WERI-Rb-1 (cell line): Measurements from ENCODE around the gene SATB2.

Source experiments
- DNase-seq: peaks from one replicate; pipeline ENCODE4 v3.0.0-alpha.2; 2020
- H3K27ac ChIP-seq: fragments of 250-450 bp; sonication (Bioruptor Pico); 2 replicates; pipeline ENCODE4 v1.5.1; 2020; ENCODE audit warnings: mild to moderate bottlenecking, moderate library complexity
- H3K27me3 ChIP-seq: fragments of 250-450 bp; sonication (Bioruptor Pico); 2 replicates; pipeline ENCODE4 v1.5.1; 2021; ENCODE audit warnings: mild to moderate bottlenecking, low read depth, moderate library complexity; ENCODE audit not compliant: insufficient read depth, severe bottlenecking
- H3K36me3 ChIP-seq: fragments of 250-450 bp; sonication (Bioruptor Pico); 2 replicates; pipeline ENCODE4 v1.5.1; 2020; ENCODE audit warnings: mild to moderate bottlenecking, moderate library complexity
- H3K4me3 ChIP-seq: 2 replicates; pipeline ENCODE4 v1.5.1; 2011; ENCODE audit warnings: low read depth, mild to moderate bottlenecking, control low read depth, low read length
- H3K9me3 ChIP-seq: fragments of 250-450 bp; sonication (Bioruptor Pico); 2 replicates; pipeline ENCODE4 v1.5.1; 2021; ENCODE audit warnings: mild to moderate bottlenecking, moderate library complexity; ENCODE audit not compliant: severe bottlenecking
- CTCF ChIP-seq: IDR thresholded peaks from 2 replicates; pipeline ENCODE4 v1.5.1; 2011; ENCODE audit warnings: low read depth, mild to moderate bottlenecking, control low read depth, inconsistent platforms, low read length

SATB2 gene

GRCh38 chr2:199442173-199442572 lies 15.6 kb downstream of the SATB2 start:
- no peak for DNase-seq
- no peak overlapping the region for H3K27ac ChIP-seq
- TF ChIP-seq CTCF = no peak
- peaks cover 3% of the 10 kb centered on the region; the same call in 1 of the 2 replicates for H3K36me3 ChIP-seq
- no peaks in the 10 kb centered on the region for H3K9me3 ChIP-seq
- H3K27me3 ChIP-seq = no peaks in the 10 kb centered on the region
- H3K4me3 ChIP-seq = no peak overlapping the region

DNA sequence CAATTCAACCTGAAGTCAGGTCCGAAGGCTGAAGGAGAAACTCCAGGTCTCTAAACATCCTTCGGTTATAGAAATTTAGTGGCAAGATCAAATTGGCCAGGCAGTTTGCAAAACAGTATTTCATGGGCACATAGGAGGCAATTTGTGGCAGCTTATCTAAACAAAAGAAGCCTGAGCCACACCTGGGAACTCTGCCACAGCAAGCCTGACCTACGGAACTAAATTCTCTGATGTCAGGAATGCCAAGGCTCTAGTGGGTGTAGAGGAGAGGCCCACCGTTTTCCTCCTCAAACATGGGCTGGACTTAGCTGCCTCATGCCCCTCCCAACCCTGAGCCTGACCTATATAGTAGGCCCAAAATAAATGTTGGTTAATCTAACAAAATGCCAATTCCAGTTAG lies 16.0 kb downstream of the SATB2 start:
- no peak overlapping the region for H3K27ac ChIP-seq
- no peak for DNase-seq
- TF ChIP-seq CTCF = no peak
- no peak overlapping the region for H3K4me3 ChIP-seq
- no peaks in the 10 kb centered on the region for H3K9me3 ChIP-seq
- peaks cover 4% of the 10 kb centered on the region; the same call in 1 of the 2 replicates for H3K36me3 ChIP-seq
- no peaks in the 10 kb centered on the region for H3K27me3 ChIP-seq

DNA sequence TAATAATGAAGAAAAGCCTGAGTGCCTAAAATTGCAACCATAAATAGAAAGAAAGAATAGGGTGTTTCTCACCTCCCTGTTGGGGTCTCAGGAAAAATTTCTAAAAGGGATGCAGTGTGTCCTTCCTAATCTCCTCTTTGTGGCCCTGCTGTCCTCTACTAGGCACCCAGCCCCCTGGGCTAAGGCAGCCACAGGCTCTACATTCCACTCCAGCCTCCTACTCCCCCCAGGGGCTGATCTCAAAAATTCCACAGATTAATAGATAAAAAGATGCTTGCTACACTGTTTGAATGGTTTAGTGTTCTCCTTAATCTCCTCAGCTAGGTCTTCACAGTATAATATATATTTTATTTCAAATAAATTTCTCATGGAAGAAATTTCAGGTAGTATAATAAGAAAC lies 17.6 kb downstream of the SATB2 start:
- no peaks in the 10 kb centered on the region for H3K9me3 ChIP-seq
- TF ChIP-seq CTCF = no peak
- DNase-seq = no peak
- no peak overlapping the region for H3K4me3 ChIP-seq
- peaks cover 4% of the 10 kb centered on the region; the same call in 1 of the 2 replicates for H3K36me3 ChIP-seq
- no peaks in the 10 kb centered on the region for H3K27me3 ChIP-seq
- no peak overlapping the region for H3K27ac ChIP-seq

DNA sequence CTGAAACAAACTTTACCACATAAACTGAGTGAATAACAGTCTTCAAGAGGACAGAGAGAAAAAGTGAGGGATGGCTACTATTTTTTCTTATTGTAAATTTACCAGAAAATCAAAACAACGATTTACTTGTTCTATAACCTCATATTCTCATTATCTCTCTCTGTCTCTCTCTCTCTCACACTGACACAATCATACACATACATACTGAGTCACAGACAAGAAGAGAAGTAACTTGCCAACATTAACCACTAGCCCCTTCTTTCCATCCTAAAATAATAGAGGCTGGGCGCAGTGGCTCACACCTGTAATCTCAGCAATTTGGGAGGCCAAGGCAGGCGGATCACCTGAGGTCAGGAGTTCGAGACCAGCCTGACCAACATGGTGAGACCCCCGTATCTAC lies 18.2 kb downstream of the SATB2 start:
- Histone ChIP-seq H3K27ac (no peak overlapping the region; the same call in 1 of the 2 replicates), H3K27me3 (no peaks in the 10 kb centered on the region), H3K4me3 (no peak overlapping the region), H3K36me3 (peaks cover 4% of the 10 kb centered on the region; the same call in 1 of the 2 replicates), H3K9me3 (no peaks in the 10 kb centered on the region)
- DNase-seq = no peak
- no peak for TF ChIP-seq CTCF

- peaks cover 4% of the 10 kb centered on the region; the same call in 1 of the 2 replicates for H3K36me3 ChIP-seq
- H3K27ac ChIP-seq = no peak overlapping the region
- H3K9me3 ChIP-seq = no peaks in the 10 kb centered on the region
- no peaks in the 10 kb centered on the region for H3K27me3 ChIP-seq
- no peak for TF ChIP-seq CTCF
- no peak overlapping the region for H3K4me3 ChIP-seq
- DNase-seq = peak; percentile 55
Observed at GRCh38 chr2:199439066-199439465, 18.7 kb downstream of the SATB2 start.

- H3K9me3 ChIP-seq = no peaks in the 10 kb centered on the region
- no peak overlapping the region for H3K4me3 ChIP-seq
- no peak for TF ChIP-seq CTCF
- no peaks in the 10 kb centered on the region for H3K27me3 ChIP-seq
- no peak for DNase-seq
- no peak overlapping the region for H3K27ac ChIP-seq
- H3K36me3 ChIP-seq = peaks cover 23% of the 10 kb centered on the region
Observed at GRCh38 chr2:199434555-199434954, 23.2 kb downstream of the SATB2 start.
